ENCODE data around the gene ONECUT2.
"Not testable (repeated sequence)": the region's sequence is repeated elsewhere in the genome, so short reads cannot be mapped to it uniquely, and the experiment has no call there.

Gene ONECUT2

GRCh38 chr18:57434536-57435494, at the start of gene ONECUT2:
Gene ONECUT2 (plus strand): TSS chr18:57435374. CDS start chr18:57435717, 343 bp downstream.
- no peak within 1 kb of the TSS for H3K9ac ChIP-seq (ENCODE audit: low read depth, low read length)
- no peak within 1 kb of the TSS for H3K27ac ChIP-seq (ENCODE audit: low read length)
- H3K27me3 ChIP-seq (ENCODE audit: insufficient read depth, low read length) = peaks cover 93% of the 10 kb centered on the region
- H3K9me3 ChIP-seq (ENCODE audit: insufficient read depth, low read depth, low read length) = no peaks in the 10 kb centered on the region; the same call in 1 of the 2 replicates
- H3K4me3 ChIP-seq (ENCODE audit: low read length) = peak within 1 kb of the TSS; percentile 69
- peaks cover 39% of the 10 kb centered on the region for H3K4me1 ChIP-seq (ENCODE audit: insufficient read depth, low read length)
- no peaks in the 10 kb centered on the region for H3K36me3 ChIP-seq (ENCODE audit: insufficient read depth, low read depth, low read length)

DNA sequence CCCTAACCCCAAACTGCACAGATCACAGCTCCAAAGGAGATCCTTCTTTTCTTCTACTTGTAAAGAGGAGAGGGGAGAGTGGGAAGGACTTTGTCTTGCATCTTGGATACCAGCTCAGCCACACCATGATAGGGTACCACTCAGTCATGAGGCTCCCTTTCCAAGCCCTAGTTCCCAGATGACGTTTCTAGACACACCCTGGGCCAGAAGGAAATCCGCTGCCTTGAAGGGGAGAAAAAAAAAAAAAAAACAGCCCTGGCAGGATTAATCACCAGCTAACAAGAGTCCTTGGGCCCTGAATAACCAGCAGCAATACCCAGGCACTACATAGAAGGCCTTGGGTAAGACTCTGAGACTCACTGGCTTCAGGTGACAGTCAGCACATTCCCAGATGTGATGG, 45.9 kb upstream of the ONECUT2 start:
- Histone ChIP-seq H3K27ac (ENCODE audit: low read length) (no peak overlapping the region), H3K4me3 (ENCODE audit: low read length) (no peak overlapping the region), H3K9me3 (ENCODE audit: insufficient read depth, low read depth, low read length) (no peaks in the 10 kb centered on the region), H3K27me3 (ENCODE audit: insufficient read depth, low read length) (no peaks in the 10 kb centered on the region; the same call in 1 of the 2 replicates), H3K4me1 (ENCODE audit: insufficient read depth, low read length) (peaks cover 4% of the 10 kb centered on the region; the same call in 1 of the 2 replicates), H3K9ac (ENCODE audit: low read depth, low read length) (no peak overlapping the region), H3K36me3 (ENCODE audit: insufficient read depth, low read depth, low read length) (no peaks in the 10 kb centered on the region)

DNA sequence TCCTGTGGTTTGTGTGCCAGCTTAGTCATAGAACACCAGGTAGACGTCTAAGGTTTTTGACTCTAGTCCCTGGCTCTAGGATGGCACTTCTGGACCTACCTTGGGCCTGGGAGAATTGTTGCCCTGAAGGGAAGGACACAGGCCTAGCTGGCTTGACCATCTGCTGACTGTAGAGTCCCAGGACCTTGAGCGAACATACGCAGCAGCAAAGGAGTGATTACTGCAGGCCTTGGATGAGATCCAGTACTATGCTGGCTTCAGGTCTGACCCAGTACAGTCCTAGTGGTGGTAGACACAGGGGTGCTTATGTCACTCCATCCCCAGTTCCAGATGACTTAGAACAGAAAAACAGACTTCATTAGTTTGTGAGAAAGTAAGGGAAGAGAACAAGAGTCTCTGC, 45.1 kb upstream of the ONECUT2 start:
- Histone ChIP-seq H3K27me3 (ENCODE audit: insufficient read depth, low read length) (no peaks in the 10 kb centered on the region; the same call in 1 of the 2 replicates), H3K36me3 (ENCODE audit: insufficient read depth, low read depth, low read length) (no peaks in the 10 kb centered on the region), H3K4me1 (ENCODE audit: insufficient read depth, low read length) (no peaks in the 10 kb centered on the region), H3K27ac (ENCODE audit: low read length) (no peak overlapping the region), H3K9me3 (ENCODE audit: insufficient read depth, low read depth, low read length) (no peaks in the 10 kb centered on the region), H3K4me3 (ENCODE audit: low read length) (no peak overlapping the region), H3K9ac (ENCODE audit: low read depth, low read length) (no peak overlapping the region)

DNA sequence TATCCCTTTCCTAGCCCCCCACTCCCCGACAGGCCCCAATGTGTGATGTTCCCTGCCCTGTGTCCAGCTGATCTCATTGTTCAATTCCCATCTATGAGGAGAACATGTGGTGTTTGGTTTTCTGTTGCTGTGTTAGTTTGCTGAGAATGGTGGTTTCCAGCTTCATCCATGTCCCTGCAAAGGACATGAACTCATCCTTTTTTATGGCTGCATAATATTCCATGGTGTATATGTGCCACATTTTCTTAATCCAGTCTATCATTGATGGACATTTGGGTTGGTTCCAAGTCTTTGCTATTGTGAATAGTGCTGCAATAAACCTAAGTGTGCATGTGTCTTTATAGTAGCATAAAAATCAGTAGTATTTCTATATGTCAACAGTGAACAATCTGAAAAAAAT, 40.4 kb upstream of the ONECUT2 start:
- H3K9me3 ChIP-seq (ENCODE audit: insufficient read depth, low read depth, low read length); H3K36me3 ChIP-seq (ENCODE audit: insufficient read depth, low read depth, low read length); H3K27ac ChIP-seq (ENCODE audit: low read length); H3K4me3 ChIP-seq (ENCODE audit: low read length); H3K4me1 ChIP-seq (ENCODE audit: insufficient read depth, low read length); H3K27me3 ChIP-seq (ENCODE audit: insufficient read depth, low read length); H3K9ac ChIP-seq (ENCODE audit: low read depth, low read length): not testable (repeated sequence)

DNA sequence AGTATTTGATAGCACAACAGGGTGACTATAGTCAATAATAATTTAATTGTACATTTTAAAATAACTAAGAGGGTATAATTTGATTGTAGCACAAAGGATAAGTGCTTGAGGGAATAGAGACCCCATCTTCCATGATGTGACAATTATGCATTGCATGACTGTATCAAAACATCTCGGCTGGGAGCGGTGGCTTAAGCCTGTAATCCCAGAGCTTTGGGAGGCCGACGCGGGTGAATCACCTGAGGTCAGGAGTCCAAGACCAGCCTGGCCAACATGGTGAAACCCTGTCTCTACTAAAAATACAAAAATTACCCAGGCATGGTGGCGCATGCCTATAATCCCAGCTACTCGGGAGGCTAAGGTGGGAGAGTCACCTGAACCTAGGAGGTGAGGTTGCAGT, 38.3 kb upstream of the ONECUT2 start:
- H3K36me3 ChIP-seq (ENCODE audit: insufficient read depth, low read depth, low read length); H3K4me3 ChIP-seq (ENCODE audit: low read length); H3K9ac ChIP-seq (ENCODE audit: low read depth, low read length); H3K27ac ChIP-seq (ENCODE audit: low read length); H3K9me3 ChIP-seq (ENCODE audit: insufficient read depth, low read depth, low read length); H3K4me1 ChIP-seq (ENCODE audit: insufficient read depth, low read length); H3K27me3 ChIP-seq (ENCODE audit: insufficient read depth, low read length): not testable (repeated sequence)

DNA sequence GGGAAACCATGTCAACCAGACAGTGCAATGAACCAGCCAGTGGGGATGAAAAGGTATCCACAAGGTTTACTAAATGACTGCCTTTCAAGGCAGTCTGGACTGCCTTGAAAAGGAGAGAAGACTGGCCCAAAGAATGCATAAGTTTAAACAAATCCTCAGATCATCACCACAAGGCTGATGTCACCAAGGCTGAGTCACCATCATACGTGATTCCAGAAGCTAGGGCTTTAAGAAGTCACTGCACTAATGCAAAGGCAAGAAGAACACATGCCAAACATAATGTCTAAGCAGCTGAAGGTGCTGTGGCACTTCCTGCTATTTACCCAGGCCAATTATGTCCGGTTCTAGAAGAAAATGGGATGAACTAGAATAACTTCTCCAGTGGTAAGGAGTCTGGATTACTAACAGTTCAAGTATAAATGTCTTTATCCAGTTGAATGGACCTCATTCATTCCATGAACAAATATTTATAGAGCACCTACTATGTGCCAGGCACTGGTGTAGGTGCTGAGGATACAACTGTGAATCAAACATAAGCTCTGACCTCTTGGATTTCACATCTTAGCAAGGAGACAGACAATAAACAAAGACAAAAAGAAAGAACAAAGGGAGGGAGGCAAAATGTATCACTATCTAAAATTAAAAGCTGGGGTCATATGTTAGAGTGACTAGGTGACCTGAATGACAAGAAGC, 37.6 kb upstream of the ONECUT2 start:
- Histone ChIP-seq H3K27me3 (ENCODE audit: insufficient read depth, low read length) (no peaks in the 10 kb centered on the region), H3K27ac (ENCODE audit: low read length) (no peak overlapping the region), H3K9me3 (ENCODE audit: insufficient read depth, low read depth, low read length) (no peaks in the 10 kb centered on the region), H3K36me3 (ENCODE audit: insufficient read depth, low read depth, low read length) (no peaks in the 10 kb centered on the region), H3K4me3 (ENCODE audit: low read length) (no peak overlapping the region), H3K4me1 (ENCODE audit: insufficient read depth, low read length) (no peaks in the 10 kb centered on the region), H3K9ac (ENCODE audit: low read depth, low read length) (no peak overlapping the region)

DNA sequence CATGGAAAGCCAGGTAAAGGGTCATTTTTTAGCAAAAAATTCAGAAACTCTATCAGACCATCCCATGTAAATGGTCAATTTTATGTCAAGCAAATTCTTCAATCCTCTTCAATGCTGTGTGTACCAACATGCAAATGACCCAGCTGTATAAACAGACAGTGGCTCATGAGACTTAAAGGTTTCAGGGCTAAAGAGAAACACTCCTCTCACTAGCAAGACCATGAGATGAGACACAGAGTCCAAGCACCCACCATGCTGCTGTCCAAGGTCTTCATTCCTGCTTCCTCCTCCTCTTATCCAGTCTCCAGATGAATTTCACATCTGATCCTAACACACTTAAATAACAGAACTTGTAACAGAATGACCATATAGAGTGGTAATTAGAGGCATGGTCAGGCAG, 30.8 kb upstream of the ONECUT2 start:
- Histone ChIP-seq H3K4me1 (ENCODE audit: insufficient read depth, low read length) (no peaks in the 10 kb centered on the region), H3K9ac (ENCODE audit: low read depth, low read length) (no peak overlapping the region), H3K36me3 (ENCODE audit: insufficient read depth, low read depth, low read length) (no peaks in the 10 kb centered on the region), H3K27me3 (ENCODE audit: insufficient read depth, low read length) (no peaks in the 10 kb centered on the region; the same call in 1 of the 2 replicates), H3K9me3 (ENCODE audit: insufficient read depth, low read depth, low read length) (no peaks in the 10 kb centered on the region), H3K4me3 (ENCODE audit: low read length) (no peak overlapping the region), H3K27ac (ENCODE audit: low read length) (no peak overlapping the region)

- no peaks in the 10 kb centered on the region for H3K9me3 ChIP-seq (ENCODE audit: insufficient read depth, low read depth, low read length)
- H3K4me3 ChIP-seq (ENCODE audit: low read length) = no peak overlapping the region
- no peaks in the 10 kb centered on the region for H3K4me1 ChIP-seq (ENCODE audit: insufficient read depth, low read length)
- no peak overlapping the region for H3K9ac ChIP-seq (ENCODE audit: low read depth, low read length)
- no peak overlapping the region for H3K27ac ChIP-seq (ENCODE audit: low read length)
- peaks cover 5% of the 10 kb centered on the region; the same call in 1 of the 2 replicates for H3K27me3 ChIP-seq (ENCODE audit: insufficient read depth, low read length)
- no peaks in the 10 kb centered on the region for H3K36me3 ChIP-seq (ENCODE audit: insufficient read depth, low read depth, low read length)
Observed at GRCh38 chr18:57409650-57410049, 25.5 kb upstream of the ONECUT2 start.

DNA sequence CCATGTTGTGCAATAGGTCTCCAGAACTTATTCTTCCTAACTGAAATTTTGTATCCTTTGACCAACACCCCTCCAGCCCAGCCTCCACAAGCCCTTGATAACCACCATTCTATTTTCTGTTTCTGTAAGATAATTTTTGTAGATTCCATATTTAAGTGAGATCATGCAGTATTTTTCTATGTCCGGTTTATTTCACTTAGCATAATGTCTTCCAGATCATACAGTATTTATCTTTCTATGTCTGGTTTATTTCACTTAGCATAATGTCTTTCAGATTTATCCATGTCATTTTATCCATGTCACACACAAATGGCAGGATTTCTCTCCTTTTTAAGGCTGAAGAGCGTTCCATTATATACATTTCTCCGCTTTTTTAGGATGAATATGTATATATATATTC, 24.4 kb upstream of the ONECUT2 start:
- Histone ChIP-seq H3K27me3 (ENCODE audit: insufficient read depth, low read length) (peaks cover 5% of the 10 kb centered on the region; the same call in 1 of the 2 replicates), H3K4me1 (ENCODE audit: insufficient read depth, low read length) (no peaks in the 10 kb centered on the region), H3K4me3 (ENCODE audit: low read length) (no peak overlapping the region), H3K27ac (ENCODE audit: low read length) (no peak overlapping the region), H3K36me3 (ENCODE audit: insufficient read depth, low read depth, low read length) (no peaks in the 10 kb centered on the region), H3K9me3 (ENCODE audit: insufficient read depth, low read depth, low read length) (no peaks in the 10 kb centered on the region), H3K9ac (ENCODE audit: low read depth, low read length) (no peak overlapping the region)

DNA sequence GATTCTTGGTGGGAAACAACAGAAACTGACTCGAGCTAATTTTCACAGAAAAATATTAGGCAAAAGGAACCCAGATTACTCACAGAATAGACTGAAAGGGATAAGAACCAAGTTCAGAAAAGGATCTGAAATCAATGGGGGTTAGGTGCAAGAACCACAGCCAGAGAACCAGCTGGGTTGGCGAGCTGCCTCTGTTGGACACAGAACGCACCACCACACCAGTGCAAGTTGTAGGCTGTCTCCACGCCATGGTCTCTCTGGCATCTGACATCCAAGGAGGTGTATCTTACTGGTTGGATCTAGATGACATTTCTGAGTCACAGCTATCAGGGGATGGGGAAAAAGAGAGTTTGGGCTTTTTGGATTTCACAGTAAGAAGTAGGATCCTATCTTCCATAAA, 18.6 kb upstream of the ONECUT2 start:
- no peaks in the 10 kb centered on the region for H3K36me3 ChIP-seq (ENCODE audit: insufficient read depth, low read depth, low read length)
- no peak overlapping the region for H3K27ac ChIP-seq (ENCODE audit: low read length)
- no peak overlapping the region for H3K4me3 ChIP-seq (ENCODE audit: low read length)
- no peaks in the 10 kb centered on the region for H3K9me3 ChIP-seq (ENCODE audit: insufficient read depth, low read depth, low read length)
- H3K9ac ChIP-seq (ENCODE audit: low read depth, low read length) = no peak overlapping the region
- H3K27me3 ChIP-seq (ENCODE audit: insufficient read depth, low read length) = peaks cover 5% of the 10 kb centered on the region; the same call in 1 of the 2 replicates
- no peaks in the 10 kb centered on the region for H3K4me1 ChIP-seq (ENCODE audit: insufficient read depth, low read length)

DNA sequence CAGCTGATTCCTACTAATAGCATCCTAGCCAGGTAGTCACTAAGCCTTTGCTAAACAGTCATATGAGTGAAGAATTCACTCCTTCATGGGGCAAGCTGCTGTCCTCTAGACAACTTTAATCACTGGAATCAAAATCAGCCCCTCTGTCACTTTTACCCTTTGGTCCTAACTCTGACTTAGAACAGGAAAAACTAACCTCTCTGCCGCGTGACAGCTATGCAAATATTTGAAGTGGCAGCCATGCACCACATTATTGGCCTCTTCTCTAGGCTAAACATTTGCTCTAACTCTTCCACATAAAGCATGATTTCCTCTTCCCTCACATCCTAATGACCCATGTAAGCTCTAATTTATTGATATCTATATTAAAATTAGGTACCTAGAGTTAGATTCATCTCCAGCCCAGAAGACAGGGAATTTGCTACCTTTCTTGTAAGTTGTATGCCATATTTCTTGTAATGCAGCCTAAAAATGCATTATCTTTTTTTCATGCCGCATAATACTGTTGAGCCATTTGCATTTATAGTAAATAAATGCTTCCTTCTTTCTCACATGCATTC, 12.8 kb upstream of the ONECUT2 start:
- Histone ChIP-seq H3K27me3 (ENCODE audit: insufficient read depth, low read length) (peaks cover 37% of the 10 kb centered on the region), H3K4me1 (ENCODE audit: insufficient read depth, low read length) (no peaks in the 10 kb centered on the region)

More for the DNA sequence above, 12.8 kb upstream of the ONECUT2 start:
- no peak overlapping the region for H3K27ac ChIP-seq (ENCODE audit: low read length)
- H3K4me3 ChIP-seq (ENCODE audit: low read length) = no peak overlapping the region
- no peaks in the 10 kb centered on the region for H3K36me3 ChIP-seq (ENCODE audit: insufficient read depth, low read depth, low read length)
- no peak overlapping the region for H3K9ac ChIP-seq (ENCODE audit: low read depth, low read length)
- H3K9me3 ChIP-seq (ENCODE audit: insufficient read depth, low read depth, low read length) = no peaks in the 10 kb centered on the region
